Measurements from ENCODE around the gene ITGA11. TPM values are rescaled to one million over a fixed set of nuclear protein-coding genes. Genes with fewer than 3 reads are reported as not detected.

The ITGA11 gene
- total RNA-seq, 2 donors from 2014 or later = 0.27 to 1.8 TPM

- Mint-ChIP-seq H3K27ac (no peak overlapping the region), H3K9me3 (peaks cover 4 to 16% of the 10 kb centered on the region in 2 donors), H3K36me3 (peaks cover 6 to 28% of the 10 kb centered on the region in 2 donors)
- DNase-seq (ENCODE audit: low spot score in 2 of 2) (peak in 1 of 2 donors; percentile 30), ATAC-seq (no peak)
These were observed 40.8 kb downstream of the ITGA11 start for GRCh38 chr15:68391121-68391520.

- ATAC-seq (peak; percentile 47 to 64), DNase-seq (ENCODE audit: low spot score in 2 of 2) (peak in 1 of 2 donors; percentile 51)
- Mint-ChIP-seq H3K36me3 (peaks cover 6 to 25% of the 10 kb centered on the region in 2 donors), H3K9me3 (peaks cover under 1 to 12% of the 10 kb centered on the region in 2 donors), H3K27ac (no peak overlapping the region)
These were observed 41.8 kb downstream of the ITGA11 start for GRCh38 chr15:68389936-68390817.

DNA sequence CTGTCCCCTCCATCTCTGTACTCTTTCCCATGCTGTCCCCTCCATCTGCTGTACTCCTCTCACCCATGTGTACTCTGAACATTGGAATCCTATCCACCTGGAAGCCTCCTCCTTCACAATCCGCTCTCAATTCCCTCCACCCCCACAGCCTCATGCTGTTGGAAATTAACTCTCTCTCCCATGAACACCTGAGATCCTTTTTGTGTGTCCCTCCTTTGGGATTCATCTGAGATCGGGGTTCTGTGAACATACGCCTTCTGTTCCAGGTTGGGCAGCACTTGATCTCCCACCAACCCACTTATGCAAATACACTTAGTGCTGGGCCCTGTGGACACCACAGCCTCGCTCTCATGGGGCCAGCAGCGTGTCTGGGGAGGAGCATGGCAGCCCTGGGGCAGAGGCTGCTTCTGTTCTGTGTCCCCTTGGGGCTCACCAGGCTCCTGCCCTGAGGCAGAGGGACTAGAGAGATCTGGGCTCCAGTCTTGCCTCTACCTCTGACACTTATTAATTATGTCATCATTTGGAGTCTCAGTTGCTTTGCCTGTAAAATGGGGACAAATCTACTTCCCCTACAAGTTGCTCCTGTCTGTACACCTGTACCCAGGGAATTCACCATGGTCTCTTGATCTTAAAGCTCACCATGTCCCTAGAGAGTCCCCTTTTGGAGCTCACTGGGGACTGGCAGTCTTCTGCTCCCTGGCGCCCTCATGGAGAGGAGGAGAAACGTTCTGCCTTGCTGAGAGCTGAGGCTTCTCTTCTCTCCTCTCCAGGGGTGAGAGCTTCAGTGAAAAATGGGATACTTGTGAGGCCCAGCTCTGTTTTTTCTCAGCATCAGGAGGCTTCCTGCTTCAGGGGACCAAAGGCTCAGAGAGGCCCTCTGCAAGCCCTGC lies 42.7 kb downstream of the ITGA11 start:
- Mint-ChIP-seq H3K36me3 (peaks cover 6 to 19% of the 10 kb centered on the region in 2 donors), H3K9me3 (peaks cover 0 to 7% of the 10 kb centered on the region in 2 donors), H3K27ac (no peak overlapping the region)
- ATAC-seq = no peak
- DNase-seq (ENCODE audit: low spot score in 2 of 2) = peak in 1 of 2 donors; percentile 35

DNA sequence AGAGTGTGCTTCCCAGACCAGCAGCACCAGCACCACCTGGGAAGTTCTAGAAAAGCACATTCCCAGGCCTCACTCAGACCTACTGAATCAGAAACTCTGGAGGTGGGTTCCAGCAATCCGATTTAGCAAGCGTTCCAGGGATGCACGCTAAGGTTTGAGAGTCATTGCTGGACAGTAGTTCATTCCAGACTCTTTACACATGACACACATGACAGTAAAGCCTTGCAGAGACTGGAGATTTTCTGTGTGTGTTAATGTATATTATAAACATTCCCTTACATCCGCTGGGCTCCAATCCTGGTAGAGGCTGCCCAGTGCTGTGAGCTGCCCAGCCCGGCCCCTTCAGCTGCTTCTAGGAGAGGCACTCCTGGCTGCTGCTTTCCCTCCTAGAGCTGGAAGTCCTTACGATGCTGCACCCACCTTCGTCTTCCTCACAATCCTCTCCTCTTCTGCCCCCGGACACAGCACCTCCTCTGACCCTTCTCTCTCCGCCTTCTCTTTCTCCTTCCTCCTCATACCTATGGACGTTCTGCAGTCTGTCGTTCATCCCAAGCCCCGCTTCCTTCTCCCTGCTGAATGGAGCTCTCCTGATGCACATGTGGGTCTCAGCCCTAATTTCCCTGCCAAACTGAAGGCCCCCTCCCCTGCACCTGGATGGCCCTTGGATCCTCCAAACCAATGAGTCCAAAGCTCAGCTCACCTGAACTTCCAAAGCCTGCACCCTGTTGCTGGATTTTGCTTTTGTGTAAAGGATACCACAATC lies 44.4 kb downstream of the ITGA11 start:
- ATAC-seq = no peak
- Mint-ChIP-seq H3K27ac (no peak overlapping the region), H3K36me3 (peaks cover 5 to 8% of the 10 kb centered on the region in 2 donors), H3K9me3 (peaks cover 0 to 4% of the 10 kb centered on the region in 2 donors)
- DNase-seq (ENCODE audit: low spot score in 2 of 2) = peak in 1 of 2 donors; percentile 47

GRCh38 chr15:68386587-68387288 lies 45.2 kb downstream of the ITGA11 start:
- peaks cover 0 to 4% of the 10 kb centered on the region in 2 donors for H3K9me3 Mint-ChIP-seq
- H3K36me3 Mint-ChIP-seq = no peaks in the 10 kb centered on the region
- no peak overlapping the region for H3K27ac Mint-ChIP-seq
- peak in 1 of 2 donors; percentile 20 for DNase-seq (ENCODE audit: low spot score in 2 of 2)
- ATAC-seq = no peak

- peaks cover 0 to 4% of the 10 kb centered on the region in 2 donors for H3K9me3 Mint-ChIP-seq
- DNase-seq (ENCODE audit: low spot score in 2 of 2) = peak in 1 of 2 donors; percentile 42
- ATAC-seq = no peak
- no peak overlapping the region for H3K27ac Mint-ChIP-seq
- no peaks in the 10 kb centered on the region for H3K36me3 Mint-ChIP-seq
These were observed 46.0 kb downstream of the ITGA11 start for GRCh38 chr15:68385671-68386586.

GRCh38 chr15:68385240-68385561 lies 46.8 kb downstream of the ITGA11 start:
- no peaks in the 10 kb centered on the region for H3K36me3 Mint-ChIP-seq
- ATAC-seq = no peak
- peaks cover 0 to 4% of the 10 kb centered on the region in 2 donors for H3K9me3 Mint-ChIP-seq
- no peak overlapping the region for H3K27ac Mint-ChIP-seq
- peak in 1 of 2 donors; percentile 28 for DNase-seq (ENCODE audit: low spot score in 2 of 2)

DNA sequence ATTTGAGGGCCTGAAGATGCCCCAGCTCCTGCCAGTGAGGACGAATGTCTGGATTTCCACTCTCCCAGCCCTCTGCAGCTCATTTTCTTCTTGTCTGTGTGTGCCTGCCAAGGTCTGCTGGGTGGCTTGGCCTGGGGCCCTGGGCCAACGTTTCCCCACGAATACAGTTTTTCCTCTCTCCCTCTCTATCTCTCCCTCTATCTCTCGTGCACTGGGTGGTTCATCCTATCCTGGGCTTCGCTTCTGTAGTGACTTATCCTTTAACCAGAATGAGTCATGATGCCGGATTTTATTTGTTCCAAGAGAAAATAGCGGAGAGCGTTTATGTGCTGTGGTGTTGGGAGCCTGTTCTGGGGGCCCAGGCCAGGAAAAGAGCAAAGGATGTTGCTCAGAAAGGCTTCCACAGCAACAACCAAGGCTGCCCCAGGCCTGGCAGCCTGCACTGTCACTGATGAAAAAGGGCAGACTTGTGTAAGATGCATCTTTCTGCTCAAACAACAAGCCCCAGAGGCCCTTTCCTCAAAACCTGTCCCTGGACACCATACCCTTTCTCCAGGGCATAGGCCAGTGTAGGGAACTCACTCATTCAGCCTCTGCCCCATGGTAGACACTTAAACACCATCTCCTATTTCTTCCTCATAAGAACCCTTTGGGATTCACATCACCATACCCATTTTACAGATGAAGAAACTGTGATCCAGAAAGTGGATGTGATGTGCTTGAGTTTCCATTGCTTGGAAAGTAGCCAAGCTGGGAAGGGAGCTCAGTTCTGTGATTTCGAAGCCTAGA lies 47.3 kb downstream of the ITGA11 start:
- no peaks in the 10 kb centered on the region for H3K36me3 Mint-ChIP-seq
- peaks cover 0 to 4% of the 10 kb centered on the region in 2 donors for H3K9me3 Mint-ChIP-seq
- no peak for ATAC-seq
- peak in 1 of 2 donors; percentile 25 for DNase-seq (ENCODE audit: low spot score in 2 of 2)
- no peak overlapping the region for H3K27ac Mint-ChIP-seq

DNA sequence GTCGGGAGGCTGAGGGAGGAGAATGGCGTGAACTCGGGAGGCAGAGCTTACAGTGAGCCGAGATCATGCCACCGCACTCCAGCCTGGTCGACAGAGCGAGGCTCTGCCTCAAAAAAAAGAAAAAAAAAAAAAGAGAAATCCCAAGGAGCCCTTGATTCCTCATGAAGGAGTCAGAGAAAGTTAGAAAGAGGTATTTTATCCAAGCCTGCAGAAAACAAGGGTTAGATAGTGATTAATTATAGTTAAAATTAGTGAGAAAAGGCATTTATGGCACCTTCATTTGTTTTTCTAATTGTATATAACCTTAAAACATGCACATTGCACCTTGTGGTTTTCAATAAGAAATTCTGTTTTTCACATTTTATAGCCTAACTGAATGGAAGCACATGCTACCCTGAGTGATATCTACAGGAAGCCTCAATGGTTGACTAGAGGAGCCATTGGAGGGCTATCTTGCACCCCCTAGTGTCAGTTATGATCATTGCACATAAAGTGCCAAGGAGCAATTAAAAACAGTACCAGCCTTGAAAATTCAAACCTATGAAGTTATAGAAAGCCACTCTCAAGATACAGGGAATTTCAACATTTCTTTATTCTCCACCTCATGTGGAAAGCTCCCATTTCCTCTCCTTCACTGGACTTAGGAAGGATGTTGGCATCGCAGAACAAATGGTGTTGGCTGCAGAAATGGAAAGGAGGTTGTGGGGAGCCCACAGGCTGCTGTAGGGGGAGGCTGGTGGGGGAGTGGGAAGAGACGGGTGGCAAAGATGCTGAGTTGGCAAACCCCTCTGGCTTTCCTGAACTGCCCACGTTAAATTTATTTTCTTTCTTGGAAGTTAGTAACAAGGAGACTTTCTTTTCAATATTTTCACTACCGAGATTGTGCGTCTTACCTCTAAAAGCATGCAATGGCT lies 48.5 kb downstream of the ITGA11 start:
- DNase-seq (ENCODE audit: low spot score in 2 of 2) (peak; percentile 37 to 59), ATAC-seq (peak; percentile 61 to 73)
- Mint-ChIP-seq H3K36me3 (no peaks in the 10 kb centered on the region), H3K9me3 (peaks cover 0 to 4% of the 10 kb centered on the region in 2 donors), H3K27ac (peak overlapping the region in 1 of 2 donors; percentile 31)

DNA sequence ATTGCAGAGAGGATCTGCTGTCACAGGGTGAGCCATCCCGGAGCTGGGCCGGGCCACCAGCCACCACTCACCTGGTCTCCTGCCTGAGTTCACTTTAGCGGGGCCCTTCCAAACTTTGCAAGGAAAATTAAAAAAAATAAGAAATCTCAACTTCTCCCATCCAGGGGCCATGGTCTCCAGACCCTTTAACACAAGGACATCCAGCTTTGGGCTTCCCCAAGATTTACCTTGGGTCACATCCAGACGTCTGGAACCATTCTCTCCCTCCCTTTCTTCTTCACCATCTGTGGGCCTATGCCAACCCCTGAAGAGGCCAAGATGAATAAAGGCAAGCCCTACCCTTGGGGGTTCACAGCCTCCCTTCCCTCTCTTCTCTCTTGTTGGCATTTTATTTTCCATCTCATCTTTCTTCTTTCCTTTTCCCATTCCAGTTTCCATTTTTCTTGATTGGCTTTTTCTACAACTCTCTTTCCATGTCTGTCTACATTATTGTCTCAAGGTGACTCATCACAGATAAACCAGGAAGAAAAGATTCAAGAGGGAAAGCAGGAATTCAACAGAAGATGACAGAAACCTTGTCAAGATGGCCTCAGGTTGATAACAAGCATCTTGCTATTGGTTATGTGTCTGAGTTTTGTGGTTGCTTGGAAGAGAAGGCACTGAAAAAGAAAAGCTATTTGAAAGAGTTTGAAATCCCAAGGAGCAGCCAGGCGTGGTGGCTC lies 49.5 kb downstream of the ITGA11 start:
- ATAC-seq = no peak

DNA sequence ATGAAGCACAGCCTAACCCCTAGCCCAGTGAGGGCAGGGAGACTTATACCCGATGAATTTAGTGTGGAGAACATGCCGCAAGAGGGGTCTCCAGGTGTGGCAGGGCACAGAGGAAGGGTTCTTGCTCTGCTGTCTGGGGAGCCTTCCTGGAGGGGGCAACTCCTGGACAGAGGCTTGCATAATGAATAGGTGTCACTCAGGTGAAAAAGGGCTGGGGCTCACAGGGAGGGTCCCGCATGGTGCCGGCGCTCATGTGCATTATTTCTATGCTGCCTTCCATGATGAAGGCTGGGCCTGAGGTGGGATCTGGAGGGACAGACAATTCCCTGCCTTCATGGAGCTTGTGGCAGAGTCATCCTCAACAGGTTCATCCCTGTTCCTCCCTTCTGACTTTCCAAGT lies 51.5 kb downstream of the ITGA11 start:
- H3K27ac Mint-ChIP-seq = no peak overlapping the region
- no peaks in the 10 kb centered on the region for H3K36me3 Mint-ChIP-seq
- ATAC-seq = no peak
- H3K9me3 Mint-ChIP-seq = peaks cover 0 to 4% of the 10 kb centered on the region in 2 donors
- DNase-seq (ENCODE audit: low spot score in 2 of 2) = no peak

More for the DNA sequence above, 49.5 kb downstream of the ITGA11 start:
- H3K36me3 Mint-ChIP-seq = no peaks in the 10 kb centered on the region
- no peak overlapping the region for H3K27ac Mint-ChIP-seq
- no peak for DNase-seq (ENCODE audit: low spot score in 2 of 2)
- peaks cover 0 to 4% of the 10 kb centered on the region in 2 donors for H3K9me3 Mint-ChIP-seq

DNA sequence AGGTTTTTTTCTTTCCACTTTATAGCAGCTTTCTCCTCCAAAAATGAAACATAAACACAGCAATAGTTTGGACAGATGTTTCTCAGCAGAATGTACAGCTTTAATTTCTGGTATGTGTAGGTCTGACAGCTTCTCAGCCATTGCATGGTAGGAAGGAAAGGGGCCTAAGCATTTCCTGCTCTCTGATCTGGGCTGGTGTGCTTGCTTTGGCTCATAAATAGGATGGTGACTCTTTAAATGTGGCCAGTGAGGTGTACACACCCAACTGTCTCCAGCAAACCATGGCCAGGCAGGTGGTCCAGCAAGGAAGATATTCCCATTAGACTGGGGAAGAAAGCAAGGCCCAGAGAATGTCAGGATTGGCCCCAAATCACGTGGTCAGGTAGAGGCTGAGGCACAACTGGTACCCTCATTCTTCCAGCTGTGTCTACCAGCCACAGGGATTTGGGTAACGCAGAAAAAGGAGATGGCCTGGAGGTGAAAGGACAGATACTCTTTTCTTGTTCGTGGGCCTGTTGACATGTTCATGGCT lies 52.1 kb downstream of the ITGA11 start:
- peaks cover 0 to 4% of the 10 kb centered on the region in 2 donors for H3K9me3 Mint-ChIP-seq
- ATAC-seq (no peak), DNase-seq (ENCODE audit: low spot score in 2 of 2) (no peak)
- no peak overlapping the region for H3K27ac Mint-ChIP-seq
- H3K36me3 Mint-ChIP-seq = no peaks in the 10 kb centered on the region

All from activated naive CD4-positive, alpha-beta T cell treated with anti-CD3 and anti-CD28 coated beads, Interleukin-2, amount 50 U/mL, for 72 hours (primary cell).